Measurements from ENCODE around the gene NCAM1.

DNA sequence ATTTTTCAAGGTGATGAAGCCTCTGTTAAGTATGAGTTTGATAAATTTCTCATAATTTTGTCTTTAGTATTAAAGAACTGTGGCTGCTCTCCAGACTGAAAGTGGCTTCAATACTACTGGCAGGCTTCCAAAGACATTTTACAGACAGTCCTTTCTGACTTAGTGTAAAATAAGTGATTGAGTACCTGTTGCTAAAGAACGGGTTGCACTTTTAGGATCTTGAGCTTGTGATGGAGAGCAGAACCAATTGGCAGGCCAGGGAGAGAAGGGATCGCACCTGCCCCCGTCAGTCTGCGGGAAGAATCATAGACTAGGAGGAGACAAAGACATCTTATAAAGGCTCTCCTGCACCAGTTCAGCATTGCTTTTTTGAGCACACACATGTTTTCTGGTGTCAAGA is 4.4 kb downstream of the NCAM1 start:
- TF ChIP-seq, protein P1, sequence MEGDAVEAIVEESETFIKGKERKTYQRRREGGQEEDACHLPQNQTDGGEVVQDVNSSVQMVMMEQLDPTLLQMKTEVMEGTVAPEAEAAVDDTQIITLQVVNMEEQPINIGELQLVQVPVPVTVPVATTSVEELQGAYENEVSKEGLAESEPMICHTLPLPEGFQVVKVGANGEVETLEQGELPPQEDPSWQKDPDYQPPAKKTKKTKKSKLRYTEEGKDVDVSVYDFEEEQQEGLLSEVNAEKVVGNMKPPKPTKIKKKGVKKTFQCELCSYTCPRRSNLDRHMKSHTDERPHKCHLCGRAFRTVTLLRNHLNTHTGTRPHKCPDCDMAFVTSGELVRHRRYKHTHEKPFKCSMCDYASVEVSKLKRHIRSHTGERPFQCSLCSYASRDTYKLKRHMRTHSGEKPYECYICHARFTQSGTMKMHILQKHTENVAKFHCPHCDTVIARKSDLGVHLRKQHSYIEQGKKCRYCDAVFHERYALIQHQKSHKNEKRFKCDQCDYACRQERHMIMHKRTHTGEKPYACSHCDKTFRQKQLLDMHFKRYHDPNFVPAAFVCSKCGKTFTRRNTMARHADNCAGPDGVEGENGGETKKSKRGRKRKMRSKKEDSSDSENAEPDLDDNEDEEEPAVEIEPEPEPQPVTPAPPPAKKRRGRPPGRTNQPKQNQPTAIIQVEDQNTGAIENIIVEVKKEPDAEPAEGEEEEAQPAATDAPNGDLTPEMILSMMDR (conservative IDR thresholded peaks at IDR 0.05; ENCODE audit: low read depth in 2 of 2), result no peak
- no peak for TF ChIP-seq CREB1 (CRISPR knock-in tag; IDR thresholded peaks at IDR 0.05; ENCODE audit: low read depth)
- TF ChIP-seq, protein P2, sequence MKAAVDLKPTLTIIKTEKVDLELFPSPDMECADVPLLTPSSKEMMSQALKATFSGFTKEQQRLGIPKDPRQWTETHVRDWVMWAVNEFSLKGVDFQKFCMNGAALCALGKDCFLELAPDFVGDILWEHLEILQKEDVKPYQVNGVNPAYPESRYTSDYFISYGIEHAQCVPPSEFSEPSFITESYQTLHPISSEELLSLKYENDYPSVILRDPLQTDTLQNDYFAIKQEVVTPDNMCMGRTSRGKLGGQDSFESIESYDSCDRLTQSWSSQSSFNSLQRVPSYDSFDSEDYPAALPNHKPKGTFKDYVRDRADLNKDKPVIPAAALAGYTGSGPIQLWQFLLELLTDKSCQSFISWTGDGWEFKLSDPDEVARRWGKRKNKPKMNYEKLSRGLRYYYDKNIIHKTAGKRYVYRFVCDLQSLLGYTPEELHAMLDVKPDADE (IDR thresholded peaks at IDR 0.05), result no peak
